Activated B cell treated with CpG ODN at 0.5 μM for 24 hours (primary cell): ENCODE results near the gene CHRM5. TPM values are rescaled to one million over a fixed set of nuclear protein-coding genes. Genes with fewer than 3 reads are reported as not detected.

Experiments used
- ATAC-seq: fragments of 200-7000 bp; cut with Tn5 transposase; one replicate; pipeline ENCODE4 v1.10.0; 2021; ENCODE audit warnings: low read depth, mild to moderate bottlenecking, moderate library complexity
- CTCF ChIA-PET: fragments of 350-600 bp; sonication (Branson Sonifier 250); formaldehyde crosslinking; loops from one replicate; lab custom pipeline; 2021; ENCODE audit warnings: antibody characterized with exemption; lab: Charles Lee
- POLR2A ChIA-PET: fragments of 350-600 bp; sonication (Branson Sonifier 250); formaldehyde crosslinking; loops from one replicate; lab custom pipeline; 2021; ENCODE audit warnings: antibody characterized with exemption; lab: Charles Lee
- DNase-seq: peaks from one replicate; pipeline ENCODE4 v3.0.0; 2022
- H3K27ac Mint-ChIP-seq: one replicate; pipeline ENCODE4 v1.8.0; 2020; ENCODE audit warnings: mixed read lengths
- H3K27me3 Mint-ChIP-seq: one replicate; pipeline ENCODE4 v1.8.0; 2021; ENCODE audit warnings: mixed read lengths
- H3K36me3 Mint-ChIP-seq: one replicate; pipeline ENCODE4 v1.8.0; 2021; ENCODE audit warnings: low read depth, mixed read lengths
- H3K4me1 Mint-ChIP-seq: one replicate; pipeline ENCODE4 v1.8.0; 2021; ENCODE audit warnings: mixed read lengths
- H3K4me3 Mint-ChIP-seq: one replicate; pipeline ENCODE4 v1.8.0; 2020; ENCODE audit warnings: mild to moderate bottlenecking, mixed read lengths
- H3K9me3 Mint-ChIP-seq: one replicate; pipeline ENCODE4 v1.8.0; 2020; ENCODE audit warnings: mixed read lengths
- intact Hi-C: fragments of 100-400 bp; cut with micrococcal nuclease; formaldehyde crosslinking; loops from one replicate; pipeline ENCODE4 v1.15.1; 2024
- total RNA-seq: library from RNA; stranded (reverse); gene quantifications from 2 replicates; pipeline ENCODE4 v1.2.3, GENCODE V29; 2022
- TF ChIP-seq, protein P1 (sequence below): fragments of 200-600 bp; IDR thresholded peaks from one replicate; pipeline ENCODE4 v1.8.0; 2022; ENCODE audit warnings: antibody characterized with exemption, mild to moderate bottlenecking

Gene CHRM5
- total RNA-seq, 1 donor from 2014 or later: not detected

DNA sequence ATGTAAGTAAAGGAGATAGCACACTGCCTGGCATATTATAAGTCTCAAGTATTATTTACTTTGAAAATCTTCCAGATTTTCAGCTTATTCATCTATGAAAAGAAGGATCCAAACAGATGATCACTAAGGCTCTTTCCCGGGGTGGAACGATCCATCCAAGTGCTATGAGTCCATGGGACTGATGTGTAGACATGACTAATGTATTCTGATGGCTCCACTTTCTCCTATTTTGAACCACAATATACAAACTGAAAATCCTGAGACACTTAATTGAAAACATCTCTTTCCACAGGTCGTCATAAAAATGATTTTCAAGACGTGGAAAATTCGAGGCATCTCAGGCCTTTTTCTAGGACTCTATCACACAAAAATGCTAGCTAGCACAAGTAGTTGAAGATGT is 33.4 kb upstream of the CHRM5 start:
- Mint-ChIP-seq H3K4me1 (no peaks in the 10 kb centered on the region), H3K27me3 (no peaks in the 10 kb centered on the region), H3K36me3 (no peaks in the 10 kb centered on the region), H3K27ac (no peak overlapping the region), H3K4me3 (no peak overlapping the region), H3K9me3 (peaks cover 1% of the 10 kb centered on the region)
- POLR2A ChIA-PET: no interaction called here
- intact Hi-C loops: no loop called here
- DNase-seq (no peak), ATAC-seq (no peak)
- TF ChIP-seq, protein P1, sequence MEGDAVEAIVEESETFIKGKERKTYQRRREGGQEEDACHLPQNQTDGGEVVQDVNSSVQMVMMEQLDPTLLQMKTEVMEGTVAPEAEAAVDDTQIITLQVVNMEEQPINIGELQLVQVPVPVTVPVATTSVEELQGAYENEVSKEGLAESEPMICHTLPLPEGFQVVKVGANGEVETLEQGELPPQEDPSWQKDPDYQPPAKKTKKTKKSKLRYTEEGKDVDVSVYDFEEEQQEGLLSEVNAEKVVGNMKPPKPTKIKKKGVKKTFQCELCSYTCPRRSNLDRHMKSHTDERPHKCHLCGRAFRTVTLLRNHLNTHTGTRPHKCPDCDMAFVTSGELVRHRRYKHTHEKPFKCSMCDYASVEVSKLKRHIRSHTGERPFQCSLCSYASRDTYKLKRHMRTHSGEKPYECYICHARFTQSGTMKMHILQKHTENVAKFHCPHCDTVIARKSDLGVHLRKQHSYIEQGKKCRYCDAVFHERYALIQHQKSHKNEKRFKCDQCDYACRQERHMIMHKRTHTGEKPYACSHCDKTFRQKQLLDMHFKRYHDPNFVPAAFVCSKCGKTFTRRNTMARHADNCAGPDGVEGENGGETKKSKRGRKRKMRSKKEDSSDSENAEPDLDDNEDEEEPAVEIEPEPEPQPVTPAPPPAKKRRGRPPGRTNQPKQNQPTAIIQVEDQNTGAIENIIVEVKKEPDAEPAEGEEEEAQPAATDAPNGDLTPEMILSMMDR: no peak
- CTCF ChIA-PET: no interaction called here

GRCh38 chr15:33941279-33942063 is 26.8 kb upstream of the CHRM5 start:
- DNase-seq (no peak), ATAC-seq (no peak)
- TF ChIP-seq, protein P1: no peak
- intact Hi-C loops: no loop called here
- ChIA-PET POLR2A (no interaction called here), CTCF (no interaction called here)
- Mint-ChIP-seq H3K36me3 (no peaks in the 10 kb centered on the region), H3K9me3 (no peaks in the 10 kb centered on the region), H3K4me1 (no peaks in the 10 kb centered on the region), H3K27ac (no peak overlapping the region), H3K27me3 (no peaks in the 10 kb centered on the region), H3K4me3 (no peak overlapping the region)

DNA sequence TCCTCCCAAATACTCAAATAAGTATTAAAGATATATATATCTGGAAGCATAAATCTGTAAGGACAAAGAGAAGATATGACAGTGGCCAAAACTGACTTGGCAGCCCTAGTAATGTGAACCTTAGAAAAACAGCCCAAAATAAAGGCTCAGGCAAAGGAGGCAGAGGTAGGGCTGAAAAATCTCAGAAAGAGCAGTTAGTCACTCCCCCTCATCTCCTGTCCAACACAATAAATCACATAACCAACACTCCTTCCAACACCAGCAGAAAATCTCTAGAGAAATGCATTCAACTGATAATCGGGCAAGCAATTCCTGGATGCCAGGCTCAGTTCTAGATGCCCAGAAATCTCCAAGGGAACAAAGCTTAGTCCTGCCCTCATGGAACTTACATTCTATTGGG is 22.1 kb upstream of the CHRM5 start:
- TF ChIP-seq, protein P1: no peak
- DNase-seq (no peak), ATAC-seq (no peak)
- ChIA-PET POLR2A (no interaction called here), CTCF (no interaction called here)
- intact Hi-C loops: no loop called here
- peaks cover 2% of the 10 kb centered on the region for H3K9me3 Mint-ChIP-seq
- no peaks in the 10 kb centered on the region for H3K4me1 Mint-ChIP-seq
- no peak overlapping the region for H3K4me3 Mint-ChIP-seq
- no peaks in the 10 kb centered on the region for H3K27me3 Mint-ChIP-seq
- no peaks in the 10 kb centered on the region for H3K36me3 Mint-ChIP-seq
- no peak overlapping the region for H3K27ac Mint-ChIP-seq

GRCh38 chr15:33955945-33956344 is 12.4 kb upstream of the CHRM5 start:
- peaks cover 5% of the 10 kb centered on the region for H3K9me3 Mint-ChIP-seq
- ATAC-seq: no peak
- no peaks in the 10 kb centered on the region for H3K36me3 Mint-ChIP-seq
- DNase-seq: no peak
- ChIA-PET POLR2A (no interaction called here), CTCF (no interaction called here)
- intact Hi-C loops: no loop called here
- H3K4me3 Mint-ChIP-seq: no peak overlapping the region
- no peaks in the 10 kb centered on the region for H3K4me1 Mint-ChIP-seq
- TF ChIP-seq, protein P1: no peak
- H3K27ac Mint-ChIP-seq: no peak overlapping the region
- no peaks in the 10 kb centered on the region for H3K27me3 Mint-ChIP-seq

- no peak for DNase-seq
- Mint-ChIP-seq H3K36me3 (no peaks in the 10 kb centered on the region), H3K4me1 (no peaks in the 10 kb centered on the region), H3K9me3 (peaks cover 5% of the 10 kb centered on the region), H3K27ac (no peak overlapping the region), H3K4me3 (no peak overlapping the region), H3K27me3 (no peaks in the 10 kb centered on the region)
- intact Hi-C loops: no loop called here
- ATAC-seq: no peak
- TF ChIP-seq, protein P1: no peak
- POLR2A ChIA-PET: no interaction called here
- CTCF ChIA-PET: no interaction called here
Measured at GRCh38 chr15:33956397-33956796, 11.9 kb upstream of the CHRM5 start.
